ENCODE data around the gene TMEM187. TPM values are rescaled to one million over a fixed set of nuclear protein-coding genes. Genes with fewer than 3 reads are reported as not detected.

Gene TMEM187
- total RNA-seq, 1 donor from 2014 or later = 8.6 TPM

DNA sequence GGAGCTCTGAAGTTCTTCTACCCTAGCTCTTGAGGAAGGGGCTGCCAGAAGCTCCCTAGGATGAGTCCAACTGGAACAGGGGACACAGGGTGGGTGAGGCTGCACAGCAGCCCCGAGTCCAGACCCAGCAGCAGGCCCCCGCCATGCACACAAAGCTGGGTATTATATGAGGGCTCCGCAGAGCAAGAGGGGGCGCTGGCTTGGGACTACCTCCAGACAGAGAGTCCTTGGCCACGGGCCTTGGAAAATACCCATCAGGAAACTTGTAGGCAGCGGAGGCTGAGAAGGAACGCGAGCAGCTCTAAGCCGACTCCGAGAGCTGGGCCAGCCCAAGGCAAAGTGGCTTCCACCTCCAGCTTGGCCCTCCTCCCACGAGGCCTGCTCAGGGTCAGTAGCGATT lies 9.0 kb upstream of the TMEM187 start:
- no peak overlapping the region for H3K4me3 ChIP-seq
- no peak for DNase-seq (ENCODE audit: extremely low spot score in 2 of 2)
- H3K36me3 ChIP-seq = peaks cover 0 to 54% of the 10 kb centered on the region in 2 donors
- no peak for TF ChIP-seq POLR2AphosphoS5 (IDR thresholded peaks at IDR 0.05; ENCODE audit: insufficient read depth in 1 of 2, low read depth in 1 of 2)
- no peak for TF ChIP-seq POLR2A (IDR thresholded peaks at IDR 0.05)
- TF ChIP-seq, protein P1, sequence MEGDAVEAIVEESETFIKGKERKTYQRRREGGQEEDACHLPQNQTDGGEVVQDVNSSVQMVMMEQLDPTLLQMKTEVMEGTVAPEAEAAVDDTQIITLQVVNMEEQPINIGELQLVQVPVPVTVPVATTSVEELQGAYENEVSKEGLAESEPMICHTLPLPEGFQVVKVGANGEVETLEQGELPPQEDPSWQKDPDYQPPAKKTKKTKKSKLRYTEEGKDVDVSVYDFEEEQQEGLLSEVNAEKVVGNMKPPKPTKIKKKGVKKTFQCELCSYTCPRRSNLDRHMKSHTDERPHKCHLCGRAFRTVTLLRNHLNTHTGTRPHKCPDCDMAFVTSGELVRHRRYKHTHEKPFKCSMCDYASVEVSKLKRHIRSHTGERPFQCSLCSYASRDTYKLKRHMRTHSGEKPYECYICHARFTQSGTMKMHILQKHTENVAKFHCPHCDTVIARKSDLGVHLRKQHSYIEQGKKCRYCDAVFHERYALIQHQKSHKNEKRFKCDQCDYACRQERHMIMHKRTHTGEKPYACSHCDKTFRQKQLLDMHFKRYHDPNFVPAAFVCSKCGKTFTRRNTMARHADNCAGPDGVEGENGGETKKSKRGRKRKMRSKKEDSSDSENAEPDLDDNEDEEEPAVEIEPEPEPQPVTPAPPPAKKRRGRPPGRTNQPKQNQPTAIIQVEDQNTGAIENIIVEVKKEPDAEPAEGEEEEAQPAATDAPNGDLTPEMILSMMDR (IDR thresholded peaks at IDR 0.05) = no peak
- H3K27me3 ChIP-seq = no peaks in the 10 kb centered on the region
- no peak overlapping the region for H3K27ac ChIP-seq
- intact Hi-C loops (cut with DNase I) = no loop called here
- H3K4me1 ChIP-seq = peaks cover 35% of the 10 kb centered on the region
- no peaks in the 10 kb centered on the region for H3K9me3 ChIP-seq

DNA sequence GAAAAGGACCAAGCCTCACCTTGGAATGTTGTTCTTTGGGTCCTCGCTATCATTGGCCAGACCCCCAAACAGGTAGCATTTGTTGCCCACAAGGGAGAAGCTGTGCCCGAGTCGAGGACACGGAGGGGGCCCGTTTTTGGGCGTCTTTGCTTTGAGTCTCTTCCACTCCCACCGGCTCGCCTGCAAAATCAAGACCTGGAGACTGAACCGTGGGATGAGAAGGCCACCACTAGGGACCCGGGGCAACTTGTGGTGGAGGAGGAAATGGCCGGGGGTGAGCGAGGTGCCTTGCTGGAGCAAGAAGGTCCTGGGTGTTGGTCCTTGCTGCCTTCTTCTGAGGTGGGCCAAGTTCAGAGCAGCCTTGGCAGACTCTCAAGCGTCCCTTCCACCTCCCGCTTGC lies 8.4 kb upstream of the TMEM187 start:
- H3K4me1 ChIP-seq = peaks cover 41% of the 10 kb centered on the region
- H3K4me3 ChIP-seq = no peak overlapping the region
- TF ChIP-seq, protein P1 (IDR thresholded peaks at IDR 0.05) = no peak
- TF ChIP-seq POLR2AphosphoS5 (IDR thresholded peaks at IDR 0.05; ENCODE audit: insufficient read depth in 1 of 2, low read depth in 1 of 2) (no peak), POLR2A (IDR thresholded peaks at IDR 0.05) (no peak)
- H3K9me3 ChIP-seq = no peaks in the 10 kb centered on the region
- H3K36me3 ChIP-seq = peaks cover 0 to 49% of the 10 kb centered on the region in 2 donors
- no peak overlapping the region for H3K27ac ChIP-seq
- intact Hi-C loops (cut with DNase I) = no loop called here
- DNase-seq (ENCODE audit: extremely low spot score in 2 of 2) = no peak
- no peaks in the 10 kb centered on the region for H3K27me3 ChIP-seq

DNA sequence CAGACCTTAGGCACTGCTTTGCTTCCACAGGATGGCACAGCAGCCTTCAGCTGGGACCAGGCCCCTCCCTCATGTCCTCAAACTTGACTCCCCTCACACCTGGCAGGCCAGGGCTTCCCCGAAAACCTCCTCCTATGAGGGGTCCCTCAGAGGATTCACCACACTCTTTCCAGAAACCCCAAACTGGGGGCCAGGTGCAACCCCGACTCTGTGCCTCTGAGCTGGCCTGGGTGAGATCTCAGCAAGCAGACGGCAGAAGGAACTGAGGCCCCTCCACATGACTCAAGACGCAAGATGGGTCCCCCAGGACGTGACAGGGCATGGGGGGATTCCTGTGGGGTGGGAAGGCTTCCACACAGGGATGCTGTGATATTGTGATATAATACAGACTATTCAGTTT lies 7.1 kb upstream of the TMEM187 start:
- intact Hi-C loops (cut with DNase I) = no loop called here
- TF ChIP-seq POLR2AphosphoS5 (IDR thresholded peaks at IDR 0.05; ENCODE audit: insufficient read depth in 1 of 2, low read depth in 1 of 2) (no peak), POLR2A (IDR thresholded peaks at IDR 0.05) (no peak)
- TF ChIP-seq, protein P1 (IDR thresholded peaks at IDR 0.05) = no peak
- DNase-seq (ENCODE audit: extremely low spot score in 2 of 2) = no peak
- peaks cover 0 to 36% of the 10 kb centered on the region in 2 donors for H3K36me3 ChIP-seq
- H3K4me3 ChIP-seq = no peak overlapping the region
- no peaks in the 10 kb centered on the region for H3K9me3 ChIP-seq
- no peak overlapping the region for H3K27ac ChIP-seq
- H3K27me3 ChIP-seq = no peaks in the 10 kb centered on the region
- peaks cover 50% of the 10 kb centered on the region for H3K4me1 ChIP-seq

DNA sequence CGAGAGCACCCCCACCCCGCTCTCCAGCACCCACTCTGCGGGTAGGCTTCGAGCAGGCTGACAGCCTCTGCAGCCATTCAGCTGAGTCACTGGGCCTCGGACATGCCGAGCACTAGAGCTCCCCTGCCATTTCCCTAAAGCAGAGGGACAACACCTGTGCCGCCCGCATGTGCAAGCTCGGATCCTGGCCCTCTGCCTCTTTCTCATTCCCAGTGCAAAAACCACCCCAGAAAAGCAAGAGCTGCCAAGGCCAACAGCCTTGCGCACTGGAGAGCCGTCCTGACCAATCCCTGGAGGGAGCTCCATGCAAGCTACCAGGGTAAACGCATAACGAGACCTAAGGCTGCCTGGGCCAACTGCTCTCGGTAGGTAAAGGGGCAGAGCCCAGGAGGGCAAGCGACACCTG lies 6.3 kb upstream of the TMEM187 start:
- H3K9me3 ChIP-seq = no peaks in the 10 kb centered on the region
- H3K27me3 ChIP-seq = no peaks in the 10 kb centered on the region
- peaks cover 0 to 28% of the 10 kb centered on the region in 2 donors for H3K36me3 ChIP-seq
- TF ChIP-seq POLR2A (IDR thresholded peaks at IDR 0.05) = no peak
- TF ChIP-seq, protein P1 (IDR thresholded peaks at IDR 0.05) = no peak
- TF ChIP-seq POLR2AphosphoS5 (IDR thresholded peaks at IDR 0.05; ENCODE audit: insufficient read depth in 1 of 2, low read depth in 1 of 2) = no peak
- H3K4me1 ChIP-seq = peaks cover 50% of the 10 kb centered on the region
- H3K4me3 ChIP-seq = no peak overlapping the region
- no peak for DNase-seq (ENCODE audit: extremely low spot score in 2 of 2)
- intact Hi-C loops (cut with DNase I) = no loop called here
- H3K27ac ChIP-seq = no peak overlapping the region

DNA sequence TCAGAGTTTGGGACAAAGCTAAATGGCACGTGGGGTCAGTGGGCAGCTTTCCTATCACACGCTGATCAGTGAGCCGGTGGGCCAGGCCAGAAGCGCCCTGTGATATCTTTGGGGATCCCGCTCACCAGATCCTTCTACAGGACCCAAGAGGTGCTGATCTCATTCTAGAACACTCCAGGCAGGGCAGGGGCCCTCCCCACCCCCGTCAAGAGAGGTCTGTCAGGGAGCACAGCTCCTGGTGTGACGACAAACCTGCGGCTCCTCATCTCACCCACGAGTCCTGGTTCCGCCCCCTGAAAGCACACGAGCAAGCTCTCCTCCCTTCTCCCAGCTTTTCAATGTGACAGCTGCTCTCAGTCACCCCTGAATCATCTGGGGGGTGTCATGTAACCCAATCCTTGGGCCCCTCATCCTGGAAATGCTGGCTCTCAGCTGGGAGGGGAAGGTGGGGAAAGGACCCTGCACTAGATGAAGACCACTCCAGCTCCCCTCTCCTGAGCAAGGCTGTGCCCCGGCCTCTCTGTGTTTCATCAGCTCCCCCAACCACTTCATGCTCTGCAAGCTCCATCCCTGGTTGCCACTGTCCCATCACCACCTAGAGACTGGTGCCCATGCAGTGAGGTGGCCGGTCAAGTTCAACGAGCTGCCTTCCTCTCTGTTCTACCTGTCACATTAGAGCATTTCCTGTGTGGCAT lies 5.6 kb upstream of the TMEM187 start:
- no peak overlapping the region for H3K4me3 ChIP-seq
- peaks cover 50% of the 10 kb centered on the region for H3K4me1 ChIP-seq
- DNase-seq (ENCODE audit: extremely low spot score in 2 of 2) = no peak
- H3K27ac ChIP-seq = no peak overlapping the region
- H3K36me3 ChIP-seq = peaks cover 0 to 21% of the 10 kb centered on the region in 2 donors
- no peaks in the 10 kb centered on the region for H3K27me3 ChIP-seq
- TF ChIP-seq POLR2AphosphoS5 (IDR thresholded peaks at IDR 0.05; ENCODE audit: insufficient read depth in 1 of 2, low read depth in 1 of 2) (no peak), POLR2A (IDR thresholded peaks at IDR 0.05) (no peak)
- TF ChIP-seq, protein P1 (IDR thresholded peaks at IDR 0.05) = no peak
- intact Hi-C loops (cut with DNase I) = no loop called here
- no peaks in the 10 kb centered on the region for H3K9me3 ChIP-seq
